ENCODE data around the gene MMP7. TPM values are rescaled to one million over a fixed set of nuclear protein-coding genes. Genes with fewer than 3 reads are reported as not detected.
A peak's percentile ranks its signal among the peaks of the same experiment; 100 is the strongest.

Gene MMP7
- total RNA-seq, 1 donor from 2014 or later = not detected

- intact Hi-C loops (cut with micrococcal nuclease) = no loop called here
- Mint-ChIP-seq H3K9me3 (no peaks in the 10 kb centered on the region), H3K36me3 (ENCODE audit: low read depth) (no peaks in the 10 kb centered on the region), H3K27me3 (peaks cover 7% of the 10 kb centered on the region), H3K4me1 (no peaks in the 10 kb centered on the region), H3K4me3 (no peak overlapping the region), H3K27ac (no peak overlapping the region)
- DNase-seq = no peak
Observed at GRCh38 chr11:102553835-102554282, 23.3 kb upstream of the MMP7 start.

- Mint-ChIP-seq H3K27me3 (peaks cover 9% of the 10 kb centered on the region), H3K4me1 (no peaks in the 10 kb centered on the region), H3K27ac (no peak overlapping the region), H3K9me3 (no peaks in the 10 kb centered on the region), H3K4me3 (no peak overlapping the region), H3K36me3 (ENCODE audit: low read depth) (no peaks in the 10 kb centered on the region)
- intact Hi-C loops (cut with micrococcal nuclease) = no loop called here
- no peak for DNase-seq
Observed at GRCh38 chr11:102552447-102553194, 22.1 kb upstream of the MMP7 start.

GRCh38 chr11:102552020-102552419 is 21.5 kb upstream of the MMP7 start:
- H3K9me3 Mint-ChIP-seq = no peaks in the 10 kb centered on the region
- peaks cover 9% of the 10 kb centered on the region for H3K27me3 Mint-ChIP-seq
- H3K4me3 Mint-ChIP-seq = no peak overlapping the region
- H3K27ac Mint-ChIP-seq = no peak overlapping the region
- intact Hi-C loops (cut with micrococcal nuclease) = no loop called here
- no peaks in the 10 kb centered on the region for H3K36me3 Mint-ChIP-seq (ENCODE audit: low read depth)
- no peak for DNase-seq
- H3K4me1 Mint-ChIP-seq = peaks cover 2% of the 10 kb centered on the region

GRCh38 chr11:102551169-102551781 is 20.7 kb upstream of the MMP7 start:
- no peaks in the 10 kb centered on the region for H3K9me3 Mint-ChIP-seq
- peaks cover 3% of the 10 kb centered on the region for H3K4me1 Mint-ChIP-seq
- no peak for DNase-seq
- intact Hi-C loops (cut with micrococcal nuclease) = no loop called here
- H3K36me3 Mint-ChIP-seq (ENCODE audit: low read depth) = no peaks in the 10 kb centered on the region
- H3K27ac Mint-ChIP-seq = no peak overlapping the region
- peaks cover 7% of the 10 kb centered on the region for H3K27me3 Mint-ChIP-seq
- no peak overlapping the region for H3K4me3 Mint-ChIP-seq

- Mint-ChIP-seq H3K27ac (no peak overlapping the region), H3K4me1 (peaks cover 6% of the 10 kb centered on the region), H3K9me3 (peaks cover 1% of the 10 kb centered on the region), H3K27me3 (peaks cover 6% of the 10 kb centered on the region), H3K4me3 (no peak overlapping the region), H3K36me3 (ENCODE audit: low read depth) (no peaks in the 10 kb centered on the region)
- intact Hi-C loops (cut with micrococcal nuclease) = no loop called here
- DNase-seq = peak; percentile 43
Observed at GRCh38 chr11:102546923-102547471, 16.4 kb upstream of the MMP7 start.

GRCh38 chr11:102546427-102546826 is 15.9 kb upstream of the MMP7 start:
- Mint-ChIP-seq H3K4me1 (peaks cover 6% of the 10 kb centered on the region), H3K27me3 (peaks cover 7% of the 10 kb centered on the region), H3K4me3 (no peak overlapping the region), H3K36me3 (ENCODE audit: low read depth) (no peaks in the 10 kb centered on the region), H3K27ac (no peak overlapping the region), H3K9me3 (peaks cover 4% of the 10 kb centered on the region)
- intact Hi-C loops (cut with micrococcal nuclease) = no loop called here
- DNase-seq = no peak

GRCh38 chr11:102545701-102546100 is 15.2 kb upstream of the MMP7 start:
- Mint-ChIP-seq H3K4me3 (no peak overlapping the region), H3K36me3 (ENCODE audit: low read depth) (no peaks in the 10 kb centered on the region), H3K27me3 (peaks cover 10% of the 10 kb centered on the region), H3K27ac (no peak overlapping the region), H3K9me3 (peaks cover 4% of the 10 kb centered on the region), H3K4me1 (peaks cover 6% of the 10 kb centered on the region)
- DNase-seq = no peak
- intact Hi-C loops (cut with micrococcal nuclease) = no loop called here

- DNase-seq = no peak
- Mint-ChIP-seq H3K4me1 (peaks cover 6% of the 10 kb centered on the region), H3K27me3 (peaks cover 13% of the 10 kb centered on the region), H3K36me3 (ENCODE audit: low read depth) (no peaks in the 10 kb centered on the region), H3K9me3 (peaks cover 4% of the 10 kb centered on the region), H3K4me3 (no peak overlapping the region), H3K27ac (no peak overlapping the region)
- intact Hi-C loops (cut with micrococcal nuclease) = no loop called here
Observed at GRCh38 chr11:102544594-102544993, 14.0 kb upstream of the MMP7 start.

- DNase-seq = no peak
- Mint-ChIP-seq H3K36me3 (ENCODE audit: low read depth) (no peaks in the 10 kb centered on the region), H3K4me1 (no peaks in the 10 kb centered on the region), H3K27me3 (peaks cover 29% of the 10 kb centered on the region), H3K4me3 (no peak overlapping the region), H3K27ac (no peak overlapping the region), H3K9me3 (peaks cover 4% of the 10 kb centered on the region)
- intact Hi-C loops (cut with micrococcal nuclease) = no loop called here
Observed at GRCh38 chr11:102539567-102539966, 9.0 kb upstream of the MMP7 start.

- intact Hi-C loops (cut with micrococcal nuclease) = no loop called here
- peaks cover 4% of the 10 kb centered on the region for H3K9me3 Mint-ChIP-seq
- no peak overlapping the region for H3K4me3 Mint-ChIP-seq
- no peak overlapping the region for H3K27ac Mint-ChIP-seq
- no peak for DNase-seq
- H3K27me3 Mint-ChIP-seq = peaks cover 33% of the 10 kb centered on the region
- H3K4me1 Mint-ChIP-seq = no peaks in the 10 kb centered on the region
- H3K36me3 Mint-ChIP-seq (ENCODE audit: low read depth) = no peaks in the 10 kb centered on the region
Observed at GRCh38 chr11:102538932-102539331, 8.4 kb upstream of the MMP7 start.

- Mint-ChIP-seq H3K27me3 (peaks cover 22% of the 10 kb centered on the region), H3K27ac (no peak overlapping the region), H3K9me3 (no peaks in the 10 kb centered on the region), H3K36me3 (ENCODE audit: low read depth) (no peaks in the 10 kb centered on the region), H3K4me1 (peaks cover 5% of the 10 kb centered on the region), H3K4me3 (no peak overlapping the region)
- intact Hi-C loops (cut with micrococcal nuclease) = no loop called here
- DNase-seq = no peak
Observed at GRCh38 chr11:102534261-102534872, 3.8 kb upstream of the MMP7 start.

GRCh38 chr11:102528618-102529017 is 1.9 kb downstream of the MMP7 start:
- Mint-ChIP-seq H3K4me1 (peaks cover 5% of the 10 kb centered on the region), H3K4me3 (no peak overlapping the region), H3K27me3 (peaks cover 6% of the 10 kb centered on the region), H3K27ac (no peak overlapping the region), H3K36me3 (ENCODE audit: low read depth) (no peaks in the 10 kb centered on the region), H3K9me3 (no peaks in the 10 kb centered on the region)
- intact Hi-C loops (cut with micrococcal nuclease) = no loop called here
- no peak for DNase-seq

GRCh38 chr11:102527684-102528083 is 2.9 kb downstream of the MMP7 start:
- no peak overlapping the region for H3K27ac Mint-ChIP-seq
- no peaks in the 10 kb centered on the region for H3K36me3 Mint-ChIP-seq (ENCODE audit: low read depth)
- H3K9me3 Mint-ChIP-seq = no peaks in the 10 kb centered on the region
- peaks cover 6% of the 10 kb centered on the region for H3K27me3 Mint-ChIP-seq
- intact Hi-C loops (cut with micrococcal nuclease) = no loop called here
- no peak for DNase-seq
- peaks cover 3% of the 10 kb centered on the region for H3K4me1 Mint-ChIP-seq
- H3K4me3 Mint-ChIP-seq = no peak overlapping the region

- Mint-ChIP-seq H3K36me3 (ENCODE audit: low read depth) (no peaks in the 10 kb centered on the region), H3K27ac (no peak overlapping the region), H3K9me3 (no peaks in the 10 kb centered on the region), H3K27me3 (peaks cover 10% of the 10 kb centered on the region), H3K4me3 (no peak overlapping the region), H3K4me1 (peaks cover 3% of the 10 kb centered on the region)
- intact Hi-C loops (cut with micrococcal nuclease) = no loop called here
- DNase-seq = no peak
Observed at GRCh38 chr11:102527041-102527440, 3.5 kb downstream of the MMP7 start.
